Thoracic aorta (tissue), 2 donors: ENCODE measurements around the gene FIBP. TPM values are rescaled to one million over a fixed set of nuclear protein-coding genes. Genes with fewer than 3 reads are reported as not detected.

Experiments used
- ATAC-seq: fragments of 150-250 bp; one replicate; pipeline ENCODE4 v1.8.0; 2017; ENCODE audit warnings: low read depth; ENCODE audit not compliant: insufficient number of reproducible peaks, low FRiP score
- DNase-seq: peaks from one replicate; pipeline ENCODE4 v3.0.0-alpha.2; 2020; ENCODE audit warnings: low spot score
- H3K27ac ChIP-seq, 2 donors: fragments of 200-600 bp; sonication (generic); 1 replicate in 1 of 2; 2 replicates in 1 of 2; pipeline ENCODE4 v1.5.1; 2016; ENCODE audit warnings: mild to moderate bottlenecking in 2 of 2, moderate library complexity in 2 of 2
- H3K27me3 ChIP-seq: fragments of 200-600 bp; sonication (generic); replicated peaks from 2 replicates; pipeline ENCODE4 v1.6.0; 2016; ENCODE audit warnings: mild to moderate bottlenecking; ENCODE audit not compliant: insufficient read depth
- H3K36me3 ChIP-seq: fragments of 200-600 bp; sonication (generic); one replicate; pipeline ENCODE4 v1.5.1; 2016
- H3K4me1 ChIP-seq, 2 donors: fragments of 200-600 bp; sonication (generic); 1 replicate in 1 of 2; 2 replicates in 1 of 2; pipeline versions ENCODE4 v1.5.1 to v1.6.0; 2016; ENCODE audit warnings: low read depth in 2 of 2, mild to moderate bottlenecking in 1 of 2; ENCODE audit not compliant: control insufficient read depth in 1 of 2
- H3K4me3 ChIP-seq: fragments of 200-600 bp; sonication (generic); 2 replicates; pipeline ENCODE4 v1.5.1; 2016; ENCODE audit warnings: mild to moderate bottlenecking
- H3K9me3 ChIP-seq: fragments of 200-600 bp; sonication (generic); 2 replicates; pipeline ENCODE4 v1.5.1; 2016
- CTCF ChIP-seq: fragments of 200-600 bp; sonication (generic); IDR thresholded peaks from one replicate; pipeline ENCODE4 v1.5.1; 2019; ENCODE audit warnings: antibody characterized with exemption
- total RNA-seq, 2 donors: library from RNA; depleted of rRNA; stranded (reverse); fragments of >200 nt; gene quantifications; one replicate each; pipeline versions ENCODE4 v1.1.0 to v1.2.3, GENCODE V29; 2016

FIBP gene
- total RNA-seq, 2 donors from 2014 or later = 50.4 to 111 TPM

GRCh38 chr11:65928667-65929066, 40.4 kb upstream of the FIBP start:
- no peaks in the 10 kb centered on the region for H3K4me1 ChIP-seq
- DNase-seq (no peak), ATAC-seq (no peak)
- no peaks in the 10 kb centered on the region for H3K27me3 ChIP-seq
- no peak overlapping the region for H3K4me3 ChIP-seq
- H3K36me3 ChIP-seq = no peaks in the 10 kb centered on the region
- H3K9me3 ChIP-seq = no peaks in the 10 kb centered on the region
- no peak overlapping the region for H3K27ac ChIP-seq
- TF ChIP-seq CTCF = no peak

- H3K9me3 ChIP-seq = no peaks in the 10 kb centered on the region
- H3K36me3 ChIP-seq = peaks cover 3% of the 10 kb centered on the region
- no peak for TF ChIP-seq CTCF
- no peaks in the 10 kb centered on the region for H3K4me1 ChIP-seq
- DNase-seq = no peak
- no peak overlapping the region for H3K27ac ChIP-seq
- no peaks in the 10 kb centered on the region for H3K27me3 ChIP-seq
- ATAC-seq = no peak
- peak overlapping the region; percentile 34 for H3K4me3 ChIP-seq
These were observed 39.7 kb upstream of the FIBP start for GRCh38 chr11:65927904-65928397.

DNA sequence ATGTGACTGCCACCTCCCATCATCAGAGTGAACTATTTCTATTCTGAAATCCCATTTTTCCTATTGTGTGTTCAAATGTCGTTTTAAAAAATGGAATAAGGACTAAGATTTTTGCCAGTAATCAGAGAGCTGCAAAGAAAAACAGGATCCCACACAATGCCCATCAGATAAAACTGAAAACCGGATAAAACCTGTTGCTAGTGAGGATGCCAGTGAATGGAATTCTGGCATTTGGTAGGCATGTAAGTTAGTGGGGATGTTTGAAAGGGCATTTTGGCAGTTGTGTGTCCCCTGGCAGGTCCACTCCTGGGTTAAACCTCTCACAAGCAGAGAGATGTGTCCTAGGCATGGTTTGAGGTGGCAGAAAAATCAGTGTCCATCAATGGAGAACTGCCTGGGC, 37.1 kb upstream of the FIBP start:
- no peak for ATAC-seq
- Histone ChIP-seq H3K36me3 (peaks cover 3% of the 10 kb centered on the region), H3K4me1 (peaks cover 9 to 10% of the 10 kb centered on the region in 2 donors), H3K27ac (no peak overlapping the region), H3K27me3 (no peaks in the 10 kb centered on the region), H3K9me3 (no peaks in the 10 kb centered on the region), H3K4me3 (no peak overlapping the region)
- TF ChIP-seq CTCF = no peak
- DNase-seq = no peak

DNA sequence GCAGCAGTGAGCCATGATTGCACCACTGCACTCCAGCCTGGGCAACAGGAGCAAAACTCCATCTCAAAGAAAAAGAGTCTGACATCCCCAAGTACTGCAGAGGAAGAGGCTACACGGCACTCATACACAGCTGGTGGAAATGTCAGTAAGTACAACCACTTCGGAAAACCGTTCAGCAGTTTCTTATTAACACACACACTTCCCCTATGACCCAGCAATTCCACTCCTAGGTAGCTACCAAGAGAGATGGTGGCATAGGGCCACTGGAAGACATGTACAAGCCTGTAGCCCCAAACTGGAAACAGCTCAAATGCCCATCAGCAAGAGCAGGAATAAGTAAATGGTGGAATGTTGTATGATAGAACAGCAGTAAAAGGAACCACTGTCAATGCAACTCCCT, 34.3 kb upstream of the FIBP start:
- peaks cover 19 to 21% of the 10 kb centered on the region in 2 donors for H3K4me1 ChIP-seq
- H3K36me3 ChIP-seq = peaks cover 3% of the 10 kb centered on the region
- no peaks in the 10 kb centered on the region for H3K9me3 ChIP-seq
- no peaks in the 10 kb centered on the region for H3K27me3 ChIP-seq
- H3K27ac ChIP-seq = no peak overlapping the region
- no peak overlapping the region for H3K4me3 ChIP-seq
- TF ChIP-seq CTCF = no peak
- DNase-seq = no peak
- no peak for ATAC-seq

- H3K4me3 ChIP-seq = no peak overlapping the region
- no peaks in the 10 kb centered on the region for H3K9me3 ChIP-seq
- no peak for DNase-seq
- H3K36me3 ChIP-seq = peaks cover 3% of the 10 kb centered on the region
- no peak for ATAC-seq
- no peaks in the 10 kb centered on the region for H3K27me3 ChIP-seq
- no peak for TF ChIP-seq CTCF
- H3K27ac ChIP-seq = no peak overlapping the region
- H3K4me1 ChIP-seq = peaks cover 26 to 28% of the 10 kb centered on the region in 2 donors
These were observed 33.6 kb upstream of the FIBP start for GRCh38 chr11:65921876-65922275.
